Renal pelvis (tissue), 4 donors: ENCODE data around the gene ADK. TPM values are rescaled to one million over a fixed set of nuclear protein-coding genes. Genes with fewer than 3 reads are reported as not detected.
"Not testable (repeated sequence)": the region's sequence is repeated elsewhere in the genome, so short reads cannot be mapped to it uniquely, and the experiment has no call there.

Experiments
- DNase-seq: peaks from one replicate; pipeline ENCODE4 v3.0.0-alpha.2; 2013
- polyA plus RNA-seq, 3 donors: library from polyadenylated mRNA; unstranded; fragments of 120-200 nt; gene quantifications; one replicate each; pipeline ENCODE4 v1.2.1, GENCODE V29; 2013; ENCODE audit not compliant: insufficient read length in 3 of 3

Gene ADK
- polyA plus RNA-seq, 3 donors, result 27.4 to 29.5 (median 28.2) TPM

DNA sequence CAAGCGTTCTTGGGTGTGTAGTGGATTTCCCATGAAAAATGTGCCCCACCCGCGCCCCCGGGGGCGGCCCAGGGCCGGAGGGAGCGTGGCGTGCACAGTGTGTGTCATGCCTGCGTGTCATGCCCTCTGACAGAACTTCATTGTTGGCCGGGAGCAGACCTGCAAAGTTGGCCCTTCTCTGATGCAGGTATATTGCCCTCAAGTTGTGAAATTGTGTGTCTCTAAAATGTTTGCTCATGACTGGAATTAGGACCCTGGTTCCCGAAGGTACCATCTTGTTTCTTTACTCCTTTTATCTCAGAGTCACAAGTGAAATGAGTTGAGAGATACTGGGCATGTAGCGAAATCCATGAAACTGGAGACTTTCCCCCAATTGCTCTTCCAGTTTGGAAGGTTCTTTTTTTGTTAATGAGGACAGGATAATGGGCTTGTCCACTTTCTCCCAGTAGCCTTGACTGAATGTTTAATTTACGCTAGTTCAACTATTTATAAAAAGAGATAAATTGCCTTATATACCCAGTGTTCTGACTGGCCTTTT, 26.2 kb downstream of the ADK start:
- DNase-seq, result no peak

DNA sequence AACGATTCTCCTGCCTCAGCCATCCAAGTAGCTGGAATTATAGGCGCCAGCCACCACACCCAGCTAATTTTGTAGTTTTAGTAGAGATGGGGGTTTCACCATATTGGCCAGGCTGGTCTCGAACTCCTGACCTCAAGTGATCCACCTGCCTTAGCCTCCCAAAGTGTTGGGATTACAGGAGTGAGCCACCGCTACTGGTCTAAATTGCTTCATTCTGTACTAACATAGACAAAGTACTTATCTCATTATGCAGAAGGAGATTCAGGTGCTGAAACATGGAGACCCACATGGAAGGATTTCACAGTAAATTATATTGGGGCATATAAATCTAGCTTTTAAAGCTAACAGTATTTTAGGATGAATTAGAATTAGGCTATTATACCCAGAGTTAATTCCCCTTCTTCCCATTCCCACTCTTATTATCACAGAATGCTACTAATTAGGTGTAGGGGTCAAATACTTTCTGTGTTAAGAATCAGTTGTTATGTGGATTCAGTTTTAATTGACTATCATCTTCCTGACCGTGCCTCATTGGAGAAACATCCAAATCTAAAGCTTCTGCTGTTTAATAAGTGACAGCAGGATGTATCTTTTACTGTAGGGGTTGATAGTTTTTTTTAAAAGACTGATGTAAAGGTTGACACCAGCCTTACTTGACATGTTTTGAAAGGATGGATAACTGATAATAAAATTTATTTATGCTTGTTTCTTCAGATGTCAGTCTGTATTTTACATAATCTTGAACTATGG, 27.2 kb downstream of the ADK start:
- no peak for DNase-seq

DNA sequence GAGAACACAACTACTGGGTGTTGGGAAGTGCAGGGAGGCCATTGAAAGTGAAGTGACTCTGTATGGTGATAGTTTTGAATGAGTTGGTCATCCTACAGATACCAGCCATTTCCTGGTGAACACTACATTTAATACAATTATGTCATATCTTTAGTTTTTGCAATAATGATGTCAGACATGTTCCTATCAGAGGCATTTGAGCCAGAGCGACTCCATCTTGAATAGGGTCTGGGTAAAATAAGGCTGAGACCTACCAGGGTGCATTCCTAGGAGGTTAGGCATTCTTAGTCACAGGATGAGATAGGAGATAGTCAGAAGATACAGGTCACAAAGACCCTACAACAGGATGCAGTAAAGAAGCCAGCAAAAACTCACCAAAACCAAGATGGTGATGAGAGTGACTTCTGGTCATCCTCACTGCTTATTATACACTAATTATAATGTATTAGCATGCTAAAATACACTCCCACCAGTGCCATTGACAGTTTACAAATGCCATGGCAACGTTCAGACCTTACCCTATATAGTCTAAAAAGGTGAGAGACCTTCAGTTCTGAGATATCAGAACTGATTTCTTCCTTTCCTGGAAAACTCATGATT, 28.2 kb downstream of the ADK start:
- no peak for DNase-seq

DNA sequence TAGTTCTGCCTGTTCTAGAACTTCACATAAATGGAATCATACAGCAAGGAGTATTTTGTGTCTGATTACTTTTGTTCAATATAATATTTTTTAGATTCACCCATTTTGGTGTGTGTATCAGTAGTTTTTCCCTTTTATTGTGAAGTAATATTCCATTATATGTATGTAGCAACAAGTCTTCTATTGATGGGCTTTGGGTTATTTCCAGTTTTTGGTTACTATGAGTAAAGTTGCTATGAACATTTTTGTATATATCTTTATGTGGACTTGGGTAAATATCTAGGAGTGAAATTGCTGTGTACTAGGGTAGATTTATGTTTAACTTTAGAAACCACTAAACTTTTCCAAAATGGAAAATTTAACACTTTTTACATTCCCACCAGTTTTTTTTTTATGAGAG, 35.7 kb downstream of the ADK start:
- DNase-seq, result no peak

DNA sequence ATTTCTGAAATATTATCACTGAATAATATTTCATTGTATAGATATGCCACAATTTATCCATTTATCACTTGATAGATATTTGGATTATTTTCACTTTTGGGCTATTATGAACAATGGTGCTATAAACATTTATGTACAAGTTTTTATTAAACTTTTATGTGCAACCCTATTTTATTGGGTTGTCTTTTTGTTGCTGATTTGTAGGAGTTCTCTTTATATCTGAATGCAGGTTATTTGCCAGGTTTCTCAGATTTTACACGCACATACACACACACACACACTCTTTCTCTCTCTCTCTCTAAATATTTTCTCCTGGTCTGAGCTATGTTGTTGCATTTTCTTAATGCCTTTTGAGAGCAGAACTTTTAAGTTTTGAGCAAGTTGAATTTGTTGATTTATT, 36.2 kb downstream of the ADK start:
- DNase-seq, result no peak

DNA sequence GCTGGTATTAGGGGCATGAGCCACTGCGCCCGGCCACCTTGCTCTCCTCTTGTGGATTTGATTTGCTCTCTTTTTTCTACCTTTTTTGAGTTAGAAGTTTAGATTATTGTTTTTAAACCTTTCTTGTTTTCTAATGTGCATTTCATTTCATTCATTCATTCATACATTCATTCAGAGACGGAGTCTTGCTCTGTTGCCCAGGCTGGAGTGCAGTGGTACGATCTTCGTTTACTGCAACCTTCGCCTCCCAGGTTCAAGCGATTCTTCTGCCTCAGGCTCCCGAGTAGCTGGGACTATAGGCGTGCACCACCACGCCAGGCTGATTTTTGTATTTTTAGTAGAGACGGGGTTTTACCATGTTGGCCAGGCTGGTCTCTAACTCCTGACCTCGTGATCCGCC, 37.6 kb downstream of the ADK start:
- not testable (repeated sequence) for DNase-seq

DNA sequence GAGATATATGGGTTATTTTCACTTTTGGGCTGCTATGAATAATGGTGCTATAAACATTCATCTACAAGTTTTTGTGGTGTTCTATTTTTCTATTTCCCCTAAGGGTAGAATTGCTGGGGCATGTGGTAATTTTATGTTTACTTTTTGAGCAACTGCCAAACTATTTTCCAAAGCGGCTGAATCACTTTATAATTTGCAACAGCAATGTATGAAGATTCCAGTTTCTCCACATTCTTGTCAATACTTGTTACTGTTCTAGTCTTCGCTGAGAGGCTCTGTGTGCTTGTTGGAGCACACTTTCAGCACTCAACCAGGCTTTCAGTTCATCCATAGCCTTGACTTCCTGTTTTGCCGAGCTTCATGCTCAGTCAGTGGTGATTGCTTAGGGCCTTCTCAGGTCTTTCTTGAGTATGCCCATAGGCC, 39.0 kb downstream of the ADK start:
- no peak for DNase-seq

DNA sequence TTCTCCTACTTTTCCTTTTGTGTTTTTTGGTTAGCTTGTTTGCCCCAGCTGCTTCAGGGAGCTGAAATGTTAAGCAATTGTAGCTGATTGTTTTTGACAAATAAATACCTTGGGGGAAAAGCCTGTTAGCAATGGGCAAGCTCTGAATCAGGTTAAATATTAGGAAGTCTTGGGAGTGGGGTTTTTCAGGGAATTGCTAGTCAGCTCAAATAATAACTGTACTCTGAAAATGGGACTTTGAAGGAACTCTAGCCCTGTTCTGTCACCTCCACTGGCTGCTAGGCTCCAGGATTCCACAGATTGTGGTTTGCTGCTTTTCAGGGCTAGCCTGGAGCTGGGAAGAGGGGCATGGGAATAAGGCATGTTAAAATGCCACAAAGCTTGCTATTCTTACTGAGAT, 39.5 kb downstream of the ADK start:
- DNase-seq, result no peak

DNA sequence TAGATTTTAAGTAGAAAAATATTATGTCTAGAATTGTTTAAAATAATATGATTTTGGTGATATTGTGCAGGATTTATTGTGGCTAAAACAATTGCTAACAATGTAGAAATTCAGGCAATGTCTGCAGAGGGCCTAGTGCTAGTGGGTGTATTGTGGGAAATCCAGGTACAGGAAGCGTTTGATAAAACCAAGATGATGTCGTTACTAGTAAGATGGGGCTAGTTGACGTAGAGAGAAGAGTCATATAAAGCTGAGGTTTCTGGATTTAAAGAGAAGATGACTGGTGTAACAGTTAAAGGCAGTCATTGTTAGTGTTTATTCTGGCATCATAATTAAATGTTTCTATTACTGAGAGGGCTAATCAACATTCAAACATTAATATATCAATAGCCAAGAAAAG, 43.5 kb downstream of the ADK start:
- no peak for DNase-seq

DNA sequence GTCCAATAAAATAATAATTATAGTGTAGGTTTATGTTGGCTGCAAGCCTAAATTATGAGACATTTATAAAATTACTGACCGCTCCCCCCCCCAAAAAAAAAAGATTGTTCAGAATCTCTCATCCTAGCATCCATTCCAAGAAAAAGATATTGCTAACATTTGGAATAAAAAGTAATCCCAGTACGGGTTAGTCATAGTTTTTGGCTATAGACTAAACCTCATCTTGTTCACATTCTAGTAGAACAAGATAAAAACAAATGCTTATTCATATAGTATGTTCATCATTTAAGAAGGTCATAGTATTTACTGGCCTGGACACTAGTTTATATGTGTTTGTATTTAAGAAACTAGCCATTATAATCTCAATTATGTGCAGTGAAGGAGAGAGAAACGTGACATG, 44.0 kb downstream of the ADK start:
- DNase-seq, result no peak

DNA sequence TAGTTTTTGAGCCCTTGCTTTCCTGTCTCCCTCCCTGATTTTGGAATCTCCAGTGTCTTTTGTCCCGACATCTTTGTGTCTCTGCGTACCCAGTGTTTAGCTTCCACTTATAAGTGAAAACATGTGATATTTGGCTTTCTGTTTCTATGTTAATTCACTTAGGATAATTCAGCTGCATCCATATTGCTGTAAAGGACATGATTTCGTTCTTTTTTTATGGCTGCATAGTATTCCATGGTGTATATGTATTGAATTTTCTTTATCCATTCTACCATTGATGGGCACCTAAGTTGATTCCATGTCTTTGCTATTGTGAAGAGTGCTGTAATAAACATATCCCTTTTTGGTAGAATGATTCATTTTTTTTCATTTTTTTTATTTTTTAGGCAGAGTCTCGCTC, 48.3 kb downstream of the ADK start:
- DNase-seq, result no peak

DNA sequence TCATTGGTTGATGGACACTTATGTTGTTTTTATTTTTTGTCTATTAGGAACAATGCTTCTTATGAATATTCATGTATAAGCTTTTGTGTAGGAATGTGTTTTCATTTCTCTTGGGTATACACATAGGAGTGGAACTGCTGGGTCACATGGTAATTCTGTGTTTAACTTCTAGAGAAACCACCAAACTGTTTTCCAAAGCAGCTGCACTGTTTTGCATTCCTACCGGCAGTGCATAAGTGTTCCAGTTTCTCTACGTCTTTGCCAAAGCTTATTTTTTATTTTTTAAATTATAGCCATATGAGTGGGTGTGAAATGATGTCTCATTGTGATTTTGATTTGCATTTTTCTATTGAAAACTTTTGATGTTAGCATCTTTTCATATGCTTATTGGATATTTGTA, 51.3 kb downstream of the ADK start:
- DNase-seq, result no peak

DNA sequence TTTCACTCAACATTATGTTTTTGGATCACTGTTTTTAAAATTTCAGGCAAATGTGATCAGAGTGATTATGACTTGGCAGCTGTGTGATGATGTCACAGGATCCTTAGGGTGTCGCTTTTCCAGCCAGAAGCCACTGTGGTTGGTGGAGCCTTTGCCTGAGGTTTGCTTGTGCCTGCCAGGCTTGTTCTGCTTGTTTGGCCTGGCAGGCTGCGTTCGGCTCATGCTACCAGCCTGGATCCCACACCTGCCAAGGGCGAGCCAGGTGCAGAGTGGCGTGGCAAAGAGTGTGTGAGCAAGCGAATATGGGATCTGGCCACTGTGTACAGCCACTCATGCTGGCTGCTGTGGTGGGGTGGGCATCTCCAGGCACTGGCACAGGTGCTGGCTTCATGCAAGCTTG, 55.7 kb downstream of the ADK start:
- no peak for DNase-seq

DNA sequence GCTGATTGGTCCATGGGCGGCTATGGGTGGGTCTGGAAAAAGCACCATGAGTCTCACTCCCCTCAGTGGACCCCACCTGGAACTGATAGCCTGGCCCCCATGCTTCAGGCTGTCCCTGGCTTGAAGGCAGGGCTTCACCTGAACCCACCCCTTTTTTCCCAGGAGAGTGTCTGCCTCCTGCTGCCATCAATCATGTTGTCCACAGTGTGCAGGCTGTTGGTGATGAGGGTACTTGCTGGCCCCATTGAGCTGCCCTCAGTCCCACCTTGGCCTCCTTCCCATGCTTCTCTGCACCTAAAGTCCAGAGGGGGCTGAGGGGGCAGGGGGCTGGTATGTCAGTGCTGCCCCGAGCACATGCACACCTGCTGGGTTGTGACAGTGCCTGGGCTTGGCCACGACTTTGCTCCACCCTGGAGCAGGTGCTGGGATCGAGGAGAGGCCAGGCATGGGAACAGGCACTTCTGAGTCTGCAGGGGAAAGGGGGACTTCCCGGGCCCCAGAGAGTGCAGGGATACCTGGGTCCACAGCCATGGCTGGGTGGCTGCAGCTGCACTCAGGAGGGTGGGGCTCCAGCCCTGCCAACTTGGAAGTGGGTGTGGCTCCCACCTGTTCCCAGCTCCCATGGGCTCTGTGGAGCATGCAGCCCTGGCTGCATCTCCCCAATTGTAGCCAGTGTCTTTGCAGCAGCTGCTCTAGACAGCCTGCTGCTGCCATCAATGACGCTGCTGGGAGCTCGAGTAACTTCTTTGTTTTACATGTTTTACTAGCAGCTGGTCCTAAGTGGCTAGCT, 56.9 kb downstream of the ADK start:
- DNase-seq, result no peak

DNA sequence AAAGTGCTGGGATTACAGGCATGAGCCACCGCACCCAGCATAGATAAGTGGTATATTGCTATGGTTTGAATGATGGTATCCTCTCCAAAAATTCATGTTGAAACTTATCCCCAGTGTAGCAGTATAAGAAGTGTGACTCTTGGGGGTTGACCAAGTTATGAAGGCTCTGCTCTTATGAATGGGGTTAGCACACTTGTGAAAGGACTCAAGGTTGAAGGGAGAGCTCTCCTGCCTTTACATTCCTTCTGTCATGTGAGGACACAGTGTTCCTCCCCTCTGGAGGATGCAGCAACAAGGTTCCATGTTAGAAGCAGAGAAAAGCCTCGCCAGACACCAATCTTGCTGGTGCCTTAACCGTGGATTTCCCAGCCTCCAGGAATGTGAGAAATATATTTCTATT, 58.0 kb downstream of the ADK start:
- no peak for DNase-seq

DNA sequence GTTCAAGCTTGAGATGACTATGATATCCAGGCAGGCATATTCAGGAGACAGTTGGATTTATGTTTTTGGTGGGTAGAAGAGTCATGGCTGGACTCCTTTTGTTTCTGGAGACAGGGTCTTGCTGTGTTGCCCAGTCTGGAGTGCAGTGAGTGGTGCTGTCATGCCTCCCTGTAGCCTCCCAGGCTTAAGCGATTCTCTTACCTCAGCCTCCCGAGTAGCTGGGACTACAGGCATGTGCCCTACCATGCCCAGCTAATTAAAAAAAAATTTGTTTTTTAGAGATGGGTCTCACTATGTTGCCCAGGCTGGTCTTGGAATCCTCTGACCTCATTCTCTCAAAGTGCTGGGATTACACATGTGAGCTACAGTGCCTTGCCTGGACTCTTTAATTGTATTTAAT, 62.0 kb downstream of the ADK start:
- no peak for DNase-seq

DNA sequence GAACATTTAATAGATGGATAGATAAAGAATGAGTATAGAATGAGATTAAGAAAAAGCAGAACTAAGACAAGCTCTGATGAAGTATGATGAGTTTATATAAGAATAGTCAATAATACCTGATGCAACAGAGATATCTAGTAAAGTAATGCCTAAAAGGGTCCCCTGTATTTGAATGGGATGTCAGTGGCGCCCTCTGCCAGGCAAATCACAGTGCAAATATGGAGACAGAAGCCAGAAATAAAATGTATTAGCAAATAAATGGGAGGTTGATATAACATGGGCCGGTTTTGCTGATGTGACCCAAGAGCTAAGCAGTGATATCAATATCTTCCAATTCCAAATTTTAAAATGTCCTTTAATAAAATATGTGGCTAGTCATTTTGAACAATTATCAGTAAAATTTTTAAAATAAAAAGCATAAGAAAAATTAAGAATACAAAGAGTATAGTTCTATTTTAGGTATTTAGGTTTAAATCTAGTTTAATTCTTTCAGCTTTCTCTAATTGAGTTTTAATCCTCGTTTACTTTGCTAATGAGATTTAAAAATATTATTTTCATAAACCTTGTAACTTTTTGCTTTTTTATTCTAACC, 62.6 kb downstream of the ADK start:
- DNase-seq, result no peak

DNA sequence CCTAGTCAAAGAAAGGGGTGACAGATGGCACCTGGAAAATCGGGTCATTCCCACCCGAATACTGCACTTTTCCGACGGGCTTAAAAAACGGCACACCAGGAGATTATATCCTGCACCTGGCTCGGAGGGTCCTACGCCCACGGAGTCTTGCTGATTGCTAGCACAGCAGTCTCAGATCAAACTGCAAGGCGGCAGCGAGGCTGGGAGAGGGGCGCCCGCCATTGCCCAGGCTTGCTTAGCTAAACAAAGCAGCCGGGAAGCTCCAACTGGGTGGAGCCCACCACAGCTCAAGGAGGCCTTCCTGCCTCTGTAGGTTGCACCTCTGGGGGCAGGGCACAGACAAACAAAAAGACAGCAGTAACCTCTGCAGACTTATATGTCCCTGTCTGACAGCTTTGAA, 66.1 kb downstream of the ADK start:
- not testable (repeated sequence) for DNase-seq

DNA sequence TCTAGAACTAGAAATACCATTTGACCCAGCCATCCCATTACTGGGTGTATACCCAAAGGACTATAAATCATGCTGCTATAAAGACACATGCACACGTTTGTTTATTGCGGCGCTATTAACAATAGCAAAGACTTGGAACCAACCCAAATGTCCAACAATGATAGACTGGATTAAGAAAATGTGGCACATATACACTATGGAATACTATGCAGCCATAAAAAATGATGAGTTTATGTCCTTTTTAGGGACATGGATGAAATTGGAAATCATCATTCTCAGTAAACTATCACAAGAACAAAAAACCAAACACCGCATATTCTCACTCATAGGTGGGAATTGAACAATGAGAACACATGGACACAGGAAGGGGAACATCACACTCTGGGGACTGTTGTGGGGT, 71.4 kb downstream of the ADK start:
- DNase-seq, result not testable (repeated sequence)

DNA sequence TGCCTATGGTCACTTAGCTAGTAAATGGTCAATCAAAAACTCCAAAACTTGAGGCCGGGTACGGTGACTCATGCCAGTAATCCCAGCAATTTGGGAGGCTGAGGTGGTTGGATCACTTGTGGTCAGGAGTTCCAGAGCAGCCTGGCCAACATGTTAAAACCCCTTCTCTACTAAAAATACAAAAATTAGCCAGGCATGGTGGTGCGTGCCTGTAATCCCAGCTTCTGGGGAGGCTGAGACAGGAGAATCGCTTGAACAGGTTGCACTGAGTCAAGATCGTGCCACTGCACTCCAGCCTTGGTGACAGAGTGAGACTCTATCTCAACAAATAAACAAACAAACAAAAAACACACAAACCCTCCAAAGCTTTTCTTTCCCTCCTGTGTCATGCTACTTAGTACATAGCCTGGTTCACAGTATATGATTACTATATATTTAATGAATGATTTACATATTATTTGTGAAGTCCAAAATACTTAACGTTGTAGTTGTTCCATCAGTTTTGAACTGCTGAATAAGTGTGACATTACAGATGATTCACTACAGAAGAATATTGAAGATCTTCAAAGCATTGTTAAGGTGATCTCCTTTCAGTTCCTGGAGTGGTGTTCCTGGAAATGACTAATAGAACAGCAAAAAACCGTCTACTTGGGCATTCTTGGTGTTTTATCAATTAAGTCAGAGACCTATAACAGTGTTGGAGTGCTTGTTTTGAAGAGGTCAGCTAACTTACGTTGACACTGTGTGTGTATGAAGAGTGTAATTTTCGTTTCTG, 72.9 kb downstream of the ADK start:
- DNase-seq, result no peak

DNA sequence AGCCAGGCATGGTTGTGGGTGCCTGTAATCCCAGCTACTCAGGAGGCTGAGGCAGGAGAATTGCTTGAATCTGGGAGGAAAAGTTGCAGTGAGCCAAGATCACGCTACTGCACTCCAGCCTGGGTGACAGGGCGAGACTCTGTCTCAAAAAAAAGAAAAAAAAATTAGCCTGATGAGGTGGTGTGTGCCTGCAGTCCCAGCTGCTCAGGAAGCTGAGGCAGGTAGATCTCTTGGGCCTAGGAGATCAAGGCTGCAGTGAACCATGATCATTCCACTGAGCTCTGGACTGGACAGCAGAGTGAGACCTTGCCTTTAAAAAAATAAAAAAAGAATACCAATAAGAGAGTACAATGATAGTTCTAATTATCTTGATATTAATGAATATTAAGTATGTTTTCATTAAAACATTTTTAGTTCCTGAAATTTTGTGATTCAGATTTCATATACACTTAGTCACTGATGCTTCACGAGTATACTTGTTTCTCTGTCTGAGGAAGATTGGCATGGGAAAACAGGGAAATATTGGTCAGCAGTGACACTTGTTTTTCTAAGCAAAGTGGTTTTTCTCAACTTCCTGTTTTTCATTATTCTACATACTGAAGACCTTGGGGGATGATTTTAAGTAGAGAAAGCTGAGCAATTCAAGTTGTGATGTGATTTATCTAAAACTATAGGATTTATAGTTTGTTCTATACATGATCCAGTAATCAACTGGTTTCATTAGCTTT, 76.8 kb downstream of the ADK start:
- DNase-seq, result no peak
